Caco-2 (cell line): ENCODE results near the gene PLCB1. TPM values are rescaled to one million over a fixed set of nuclear protein-coding genes. Genes with fewer than 3 reads are reported as not detected.

Source experiments
- BruUV-seq: library from RNA; stranded (reverse); fragments of 400-500 nt; replicated peaks from 2 replicates; lab custom pipeline; 2021; lab: Mats Ljungman, UMichigan
- CTCF ChIA-PET: fragments of 300-600 bp; sonication (Branson Sonifier 250); formaldehyde crosslinking; loops from one replicate; lab custom pipeline; 2022; ENCODE audit warnings: antibody characterized with exemption; lab: Charles Lee
- POLR2A ChIA-PET: fragments of 300-600 bp; sonication (Branson Sonifier 250); formaldehyde crosslinking; loops from one replicate; lab custom pipeline; 2022; ENCODE audit warnings: antibody characterized with exemption; lab: Charles Lee
- DNase-seq, 2 experiments: peaks; one replicate each; pipeline versions ENCODE4 v3.0.0 to v3.0.0-alpha.2; 2020 to 2022
- H3K27me3 ChIP-seq: replicated peaks from 2 replicates; pipeline ENCODE4 v1.6.0; 2011; ENCODE audit warnings: low read length; ENCODE audit not compliant: control insufficient read depth, insufficient read depth
- H3K36me3 ChIP-seq: 2 replicates; pipeline ENCODE4 v1.5.1; 2011; ENCODE audit warnings: low read length; ENCODE audit not compliant: control insufficient read depth, insufficient read depth
- H3K4me1 ChIP-seq: fragments of 250-450 bp; sonication (Bioruptor Pico); 2 replicates; pipeline ENCODE4 v1.5.1; 2020; ENCODE audit warnings: mild to moderate bottlenecking
- H3K4me3 ChIP-seq: 2 replicates; pipeline ENCODE4 v1.5.1; 2011; ENCODE audit warnings: low read depth, mild to moderate bottlenecking, control low read depth, low read length
- H3K9me3 ChIP-seq: fragments of 250-450 bp; sonication (Bioruptor Pico); 2 replicates; pipeline ENCODE4 v1.5.1; 2020; ENCODE audit warnings: mild to moderate bottlenecking, moderate library complexity
- H3K27ac Mint-ChIP-seq: one replicate; pipeline ENCODE4 v1.8.0; 2022; ENCODE audit warnings: mixed read lengths; ENCODE audit not compliant: unreplicated experiment
- H3K27me3 Mint-ChIP-seq: one replicate; pipeline ENCODE4 v1.8.0; 2022; ENCODE audit warnings: mixed read lengths; ENCODE audit not compliant: insufficient read depth, unreplicated experiment
- H3K36me3 Mint-ChIP-seq: one replicate; pipeline ENCODE4 v1.8.0; 2022; ENCODE audit warnings: mild to moderate bottlenecking, mixed read lengths; ENCODE audit not compliant: insufficient read depth, unreplicated experiment
- H3K4me1 Mint-ChIP-seq: one replicate; pipeline ENCODE4 v1.8.0; 2022; ENCODE audit warnings: low read depth, mixed read lengths; ENCODE audit not compliant: unreplicated experiment
- H3K4me3 Mint-ChIP-seq: one replicate; pipeline ENCODE4 v1.8.0; 2022; ENCODE audit warnings: mild to moderate bottlenecking, moderate library complexity, mixed read lengths; ENCODE audit not compliant: unreplicated experiment
- H3K9me3 Mint-ChIP-seq: one replicate; pipeline ENCODE4 v1.8.0; 2022; ENCODE audit warnings: mixed read lengths; ENCODE audit not compliant: unreplicated experiment
- CTCF ChIP-seq, 2 experiments: fragments of 200-600 bp in 1 of 2; IDR thresholded peaks; 1 replicate in 1 of 2; 2 replicates in 1 of 2; pipeline versions ENCODE4 v1.5.1 to v1.8.0; 2011 to 2022; ENCODE audit warnings: antibody characterized with exemption in 1 of 2, control low read depth in 1 of 2, inconsistent platforms in 1 of 2, low read depth in 1 of 2, low read length in 1 of 2, mild to moderate bottlenecking in 1 of 2, moderate library complexity in 1 of 2; ENCODE audit not compliant: insufficient read depth in 1 of 2, severe bottlenecking in 1 of 2, unreplicated experiment in 1 of 2
- intact Hi-C: fragments of 100-400 bp; cut with micrococcal nuclease; formaldehyde crosslinking; loops from one replicate; pipeline ENCODE4 v1.10.0; 2022; ENCODE audit not compliant: unreplicated experiment
- total RNA-seq: library from RNA; stranded (reverse); gene quantifications from 2 replicates; pipeline ENCODE4 v1.2.3, GENCODE V29; 2022

PLCB1 gene
- total RNA-seq, 1 experiment from 2014 or later = 105 TPM

DNA sequence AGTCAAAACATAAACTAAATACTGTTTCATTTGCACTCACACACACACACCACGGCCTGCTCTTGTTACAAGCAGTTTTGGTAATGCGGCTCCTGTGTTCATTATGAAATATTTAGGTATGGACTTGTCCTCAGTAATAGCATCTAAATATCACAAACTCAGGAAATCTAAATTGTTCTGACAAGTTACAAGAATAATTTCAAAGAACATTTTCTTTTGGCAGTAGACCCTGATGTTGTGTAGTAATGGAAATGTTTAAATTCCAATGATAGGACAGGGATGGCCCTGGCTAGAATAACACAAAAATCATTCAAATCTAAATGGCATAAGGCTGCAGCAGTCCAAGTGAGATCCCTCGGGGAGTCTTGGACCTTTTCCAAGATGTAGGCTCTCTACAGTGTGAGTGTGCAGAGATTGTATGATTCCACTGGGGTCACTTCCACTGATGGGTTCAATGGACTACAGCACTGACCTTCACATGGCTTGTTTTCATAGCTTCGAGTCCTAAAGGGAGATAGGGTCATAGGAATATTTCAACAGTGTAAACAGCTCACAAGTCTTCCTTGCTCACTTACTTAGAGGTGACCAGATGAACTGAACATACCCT is 726.2 kb downstream of the PLCB1 start:
- intact Hi-C loops = loop anchor here (10.0 kb wide), 1 partner anchor 227 kb away; no protein-coding TSS in a partner anchor

DNA sequence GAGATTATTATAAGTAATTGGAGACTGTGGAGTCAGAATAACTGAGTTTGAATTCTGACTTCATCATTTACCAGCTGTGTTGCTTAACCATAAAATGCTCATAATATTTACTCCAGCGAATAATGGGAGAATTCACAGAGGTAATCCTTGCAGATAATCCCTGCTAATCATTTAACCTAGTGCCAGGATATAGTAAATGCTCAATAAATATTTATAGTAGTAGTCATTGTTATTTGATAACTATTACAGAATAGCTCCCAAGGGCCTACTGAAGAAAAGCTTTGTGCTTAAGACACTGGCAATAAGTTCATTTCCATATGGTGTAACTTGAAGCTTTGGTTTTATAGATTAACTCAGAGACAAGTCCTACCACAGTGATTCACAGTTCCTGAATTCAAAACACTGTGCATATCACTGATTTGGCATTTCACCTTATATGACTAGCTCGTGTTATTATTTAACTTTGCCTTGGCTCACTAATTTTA is 728.0 kb downstream of the PLCB1 start:
- intact Hi-C loops = no loop called here

More for the DNA sequence above, 726.2 kb downstream of the PLCB1 start:
- Histone ChIP-seq H3K36me3 (no peaks in the 10 kb centered on the region), H3K4me3 (no peak overlapping the region), H3K9me3 (no peaks in the 10 kb centered on the region), H3K27me3 (no peaks in the 10 kb centered on the region), H3K4me1 (peaks cover 4% of the 10 kb centered on the region; the same call in 1 of the 2 replicates)
- Mint-ChIP-seq H3K27ac (no peak overlapping the region), H3K27me3 (no peaks in the 10 kb centered on the region), H3K4me3 (no peak overlapping the region), H3K9me3 (no peaks in the 10 kb centered on the region), H3K36me3 (no peaks in the 10 kb centered on the region), H3K4me1 (no peaks in the 10 kb centered on the region)
- BruUV-seq = no TSS peak
- no peak for DNase-seq
- CTCF ChIA-PET = no interaction called here
- no peak for TF ChIP-seq CTCF (IDR thresholded peaks at IDR 0.05; ENCODE audit: insufficient read depth in 1 of 2, low read depth in 1 of 2, low read length in 1 of 2, severe bottlenecking in 1 of 2, unreplicated experiment in 1 of 2)
- POLR2A ChIA-PET = no interaction called here

DNA sequence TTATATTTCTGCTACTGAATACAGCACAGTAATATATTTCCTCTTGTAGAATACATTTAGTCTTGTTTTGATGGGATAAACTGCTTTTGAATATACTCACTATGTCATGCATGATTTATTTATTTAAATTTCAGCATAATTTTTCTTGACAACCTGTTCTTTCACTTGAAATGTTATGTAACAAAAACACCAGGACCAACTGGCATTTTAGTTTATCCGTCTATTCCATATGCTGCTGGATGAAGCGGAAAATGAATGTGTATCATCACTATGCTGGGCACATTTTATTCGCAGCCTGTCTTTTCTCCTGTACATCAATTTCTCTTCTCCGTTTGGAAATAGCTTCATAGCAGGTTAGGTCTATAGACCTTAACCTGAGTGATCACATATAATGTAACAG is 730.0 kb downstream of the PLCB1 start:
- Mint-ChIP-seq H3K36me3 (no peaks in the 10 kb centered on the region), H3K27ac (no peak overlapping the region), H3K4me3 (no peak overlapping the region), H3K9me3 (no peaks in the 10 kb centered on the region), H3K4me1 (no peaks in the 10 kb centered on the region), H3K27me3 (no peaks in the 10 kb centered on the region)
- H3K4me3 ChIP-seq = no peak overlapping the region
- intact Hi-C loops = no loop called here
- CTCF ChIA-PET = no interaction called here
- no peaks in the 10 kb centered on the region for H3K9me3 ChIP-seq
- BruUV-seq = no TSS peak
- no peaks in the 10 kb centered on the region for H3K27me3 ChIP-seq
- DNase-seq = no peak
- POLR2A ChIA-PET = no interaction called here
- no peaks in the 10 kb centered on the region for H3K4me1 ChIP-seq
- H3K36me3 ChIP-seq = no peaks in the 10 kb centered on the region
- no peak for TF ChIP-seq CTCF (IDR thresholded peaks at IDR 0.05; ENCODE audit: insufficient read depth in 1 of 2, low read depth in 1 of 2, low read length in 1 of 2, severe bottlenecking in 1 of 2, unreplicated experiment in 1 of 2)

More for the DNA sequence above, 728.0 kb downstream of the PLCB1 start:
- Mint-ChIP-seq H3K9me3 (no peaks in the 10 kb centered on the region), H3K36me3 (no peaks in the 10 kb centered on the region), H3K27me3 (no peaks in the 10 kb centered on the region), H3K4me1 (no peaks in the 10 kb centered on the region), H3K27ac (no peak overlapping the region), H3K4me3 (no peak overlapping the region)
- no peak for TF ChIP-seq CTCF (IDR thresholded peaks at IDR 0.05; ENCODE audit: insufficient read depth in 1 of 2, low read depth in 1 of 2, low read length in 1 of 2, severe bottlenecking in 1 of 2, unreplicated experiment in 1 of 2)
- Histone ChIP-seq H3K36me3 (no peaks in the 10 kb centered on the region), H3K9me3 (no peaks in the 10 kb centered on the region), H3K4me1 (no peaks in the 10 kb centered on the region), H3K4me3 (no peak overlapping the region), H3K27me3 (no peaks in the 10 kb centered on the region)
- ChIA-PET POLR2A (no interaction called here), CTCF (no interaction called here)
- BruUV-seq = no TSS peak
- no peak for DNase-seq
